K562 (cell line): ENCODE results near the gene GPR21. TPM values are rescaled to one million over a fixed set of nuclear protein-coding genes. Genes with fewer than 3 reads are reported as not detected.

ENCODE experiments used
- ATF7 ChIP-seq: fragments of 450-650 bp; IDR thresholded peaks from 2 replicates; pipeline ENCODE4 v1.7.1; 2014; ENCODE audit warnings: mild to moderate bottlenecking, moderate library complexity
- EP400 ChIP-seq: fragments of 450-650 bp; IDR thresholded peaks from 2 replicates; pipeline ENCODE4 v1.6.1; 2017; ENCODE audit warnings: antibody characterized with exemption, mild to moderate bottlenecking, moderate library complexity
- HEY1 ChIP-seq: fragments of 250-450 bp; sonication (Bioruptor Pico); IDR thresholded peaks from 2 replicates; pipeline ENCODE4 v1.5.0; 2020; ENCODE audit warnings: mild to moderate bottlenecking, moderate library complexity, borderline replicate concordance
- HIVEP1 ChIP-seq: fragments of 250-450 bp; sonication (Bioruptor Pico); IDR thresholded peaks from 2 replicates; pipeline ENCODE4 v1.4.0; 2020; ENCODE audit warnings: mild to moderate bottlenecking
- NBN ChIP-seq: fragments of 450-650 bp; IDR thresholded peaks from 2 replicates; pipeline ENCODE4 v1.6.1; 2016; ENCODE audit warnings: low read depth, mild to moderate bottlenecking
- NCOA2 ChIP-seq, 2 experiments: fragments of 450-650 bp; IDR thresholded peaks; 2 replicates each; pipeline ENCODE4 v1.6.1; 2018; ENCODE audit warnings: mild to moderate bottlenecking in 2 of 2, moderate library complexity in 1 of 2; ENCODE audit not compliant: partially characterized antibody in 2 of 2
- PHTF2 ChIP-seq: fragments of 250-450 bp; sonication (Bioruptor Pico); IDR thresholded peaks from 2 replicates; pipeline ENCODE4 v1.5.0; 2021; ENCODE audit warnings: mild to moderate bottlenecking
- RBM15 ChIP-seq: fragments of 200-400 bp; formaldehyde crosslinking; IDR thresholded peaks from 2 replicates; pipeline ENCODE4 v1.6.1; 2018; ENCODE audit warnings: mild to moderate bottlenecking, low read length, moderate library complexity; ENCODE audit not compliant: insufficient read depth
- SMAD4 ChIP-seq: fragments of 250-450 bp; sonication (Bioruptor Pico); conservative IDR thresholded peaks from 2 replicates; pipeline ENCODE4 v1.8.0; 2021; ENCODE audit warnings: inconsistent platforms, mild to moderate bottlenecking, moderate library complexity
- SMARCE1 ChIP-seq: fragments of 450-650 bp; IDR thresholded peaks from 2 replicates; pipeline ENCODE4 v1.7.1; 2016; ENCODE audit warnings: mild to moderate bottlenecking
- SPI1 ChIP-seq: IDR thresholded peaks from 2 replicates; pipeline ENCODE4 v1.6.1; 2011; ENCODE audit warnings: low read depth, low read length, control low read depth, borderline replicate concordance
- ZNF384 ChIP-seq: IDR thresholded peaks from 2 replicates; pipeline ENCODE4 v1.6.1; 2012; ENCODE audit warnings: low read depth, low read length, improper control_type of control experiment
- ZNF551 ChIP-seq: fragments of 250-450 bp; sonication (Bioruptor Pico); IDR thresholded peaks from 2 replicates; pipeline ENCODE4 v1.5.0; 2021; ENCODE audit warnings: mild to moderate bottlenecking, moderate library complexity
- ZNF785 ChIP-seq: fragments of 250-450 bp; sonication (Bioruptor Pico); IDR thresholded peaks from 2 replicates; pipeline ENCODE4 v1.4.0; 2020; ENCODE audit warnings: mild to moderate bottlenecking
- ZSCAN29 ChIP-seq: fragments of 450-650 bp; IDR thresholded peaks from 2 replicates; pipeline ENCODE4 v1.6.1; 2017
- polyA plus RNA-seq, 8 experiments: library from polyadenylated mRNA; depleted of rRNA in 4 of 8; stranded (reverse) in 5 of 8; unstranded in 3 of 8; fragments of >200 nt; fragmentation: Nextera tagmentation in 2 of 8; fragmentation: Illumina TruSeq in 1 of 8; extraction: Ambion mirVana in 2 of 8; extraction: Trizol in 1 of 8; gene quantifications; 2 replicates each; pipeline versions ENCODE4 v1.2.1 to v1.2.3, GENCODE V29; 2011 to 2014; ENCODE audit warnings: inconsistent platforms in 1 of 8, missing spikeins in 1 of 8
- total RNA-seq, 7 experiments: library from RNA; depleted of rRNA in 6 of 7; stranded (reverse); fragments of >200 nt in 6 of 7; fragmentation: Illumina TruSeq in 2 of 7; extraction: Trizol in 2 of 7; gene quantifications; 2 replicates each; pipeline versions ENCODE4 v1.2.1 to v1.2.3, GENCODE V29; 2011 to 2021; ENCODE audit warnings: low replicate concordance in 1 of 7
- TF ChIP-seq, protein P1 (sequence below): sonication (generic); formaldehyde crosslinking; IDR thresholded peaks from 2 replicates; pipeline ENCODE4 v1.8.0; 2022; ENCODE audit warnings: missing genetic modification reagents, mild to moderate bottlenecking, borderline replicate concordance
- TF ChIP-seq, protein P2 (sequence below): fragments of 450-650 bp; formaldehyde crosslinking; IDR thresholded peaks from 2 replicates; pipeline ENCODE4 v1.4.0; 2020; ENCODE audit warnings: mild to moderate bottlenecking
- TF ChIP-seq, protein P3 (sequence below): fragments of 250-450 bp; sonication (Bioruptor Pico); IDR thresholded peaks from 2 replicates; pipeline ENCODE4 v1.4.0; 2020; ENCODE audit warnings: mild to moderate bottlenecking, moderate library complexity, borderline replicate concordance
- TF ChIP-seq, protein P4 (sequence below): fragments of 250-450 bp; sonication (Bioruptor Pico); IDR thresholded peaks from 2 replicates; pipeline ENCODE4 v1.4.0; 2020; ENCODE audit warnings: mild to moderate bottlenecking, moderate library complexity

The GPR21 gene
- total and polyA plus RNA-seq, 9 of the 15 experiments (the other 6 are each of a cell fraction or from before 2014, with no cell fraction given): 0.16 to 0.83 (median 0.36) TPM; not detected in 6

DNA sequence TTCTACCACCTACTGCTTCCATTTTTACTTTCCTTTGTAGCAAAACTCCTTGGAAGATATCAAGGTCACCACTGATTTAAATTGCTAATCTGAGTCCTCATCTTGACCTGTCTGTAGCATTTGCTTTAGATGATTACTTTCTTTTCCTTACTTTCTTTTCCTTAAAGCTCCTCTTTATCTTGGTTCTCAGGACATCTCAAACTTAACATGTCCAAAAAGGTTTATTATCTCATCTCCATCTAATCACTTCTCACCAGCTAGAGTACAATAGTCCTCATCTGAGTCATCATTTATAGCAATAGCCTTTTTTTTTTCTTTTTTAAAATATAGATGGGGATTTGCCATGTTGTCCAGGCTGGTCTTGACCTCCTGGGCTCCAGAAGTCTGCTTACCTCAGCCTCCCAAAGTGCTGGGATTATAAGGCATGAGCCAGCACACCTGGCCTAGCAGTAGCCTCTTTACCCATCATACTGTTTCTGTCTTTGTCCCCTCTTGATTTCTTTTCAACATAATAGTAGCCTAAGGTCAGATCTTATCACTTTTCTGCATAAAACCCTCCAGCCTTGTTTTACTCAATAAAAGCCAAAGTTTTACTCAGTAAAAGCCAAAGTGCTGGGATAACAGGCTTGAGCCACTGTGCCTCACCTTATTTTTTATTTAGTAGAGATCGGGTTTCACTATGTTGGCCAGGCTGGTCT, 32.9 kb upstream of the GPR21 start (continued):
- TF ChIP-seq, protein P1, sequence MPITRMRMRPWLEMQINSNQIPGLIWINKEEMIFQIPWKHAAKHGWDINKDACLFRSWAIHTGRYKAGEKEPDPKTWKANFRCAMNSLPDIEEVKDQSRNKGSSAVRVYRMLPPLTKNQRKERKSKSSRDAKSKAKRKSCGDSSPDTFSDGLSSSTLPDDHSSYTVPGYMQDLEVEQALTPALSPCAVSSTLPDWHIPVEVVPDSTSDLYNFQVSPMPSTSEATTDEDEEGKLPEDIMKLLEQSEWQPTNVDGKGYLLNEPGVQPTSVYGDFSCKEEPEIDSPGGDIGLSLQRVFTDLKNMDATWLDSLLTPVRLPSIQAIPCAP (CRISPR knock-in tag): no peak
- no peak for TF ChIP-seq NBN
- no peak for TF ChIP-seq SMAD4 (CRISPR knock-in tag)
- no peak for TF ChIP-seq PHTF2 (CRISPR knock-in tag)
- TF ChIP-seq, protein P2, sequence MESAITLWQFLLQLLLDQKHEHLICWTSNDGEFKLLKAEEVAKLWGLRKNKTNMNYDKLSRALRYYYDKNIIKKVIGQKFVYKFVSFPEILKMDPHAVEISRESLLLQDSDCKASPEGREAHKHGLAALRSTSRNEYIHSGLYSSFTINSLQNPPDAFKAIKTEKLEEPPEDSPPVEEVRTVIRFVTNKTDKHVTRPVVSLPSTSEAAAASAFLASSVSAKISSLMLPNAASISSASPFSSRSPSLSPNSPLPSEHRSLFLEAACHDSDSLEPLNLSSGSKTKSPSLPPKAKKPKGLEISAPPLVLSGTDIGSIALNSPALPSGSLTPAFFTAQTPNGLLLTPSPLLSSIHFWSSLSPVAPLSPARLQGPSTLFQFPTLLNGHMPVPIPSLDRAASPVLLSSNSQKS: no peak
- TF ChIP-seq SPI1: no peak
- TF ChIP-seq EP400: no peak
- no peak for TF ChIP-seq ATF7
- TF ChIP-seq RBM15: no peak
- peak; percentile 66 for TF ChIP-seq ZNF384
- no peak for TF ChIP-seq HEY1 (CRISPR knock-in tag)
- no peak for TF ChIP-seq ZNF551 (CRISPR knock-in tag)
- TF ChIP-seq, protein P3, sequence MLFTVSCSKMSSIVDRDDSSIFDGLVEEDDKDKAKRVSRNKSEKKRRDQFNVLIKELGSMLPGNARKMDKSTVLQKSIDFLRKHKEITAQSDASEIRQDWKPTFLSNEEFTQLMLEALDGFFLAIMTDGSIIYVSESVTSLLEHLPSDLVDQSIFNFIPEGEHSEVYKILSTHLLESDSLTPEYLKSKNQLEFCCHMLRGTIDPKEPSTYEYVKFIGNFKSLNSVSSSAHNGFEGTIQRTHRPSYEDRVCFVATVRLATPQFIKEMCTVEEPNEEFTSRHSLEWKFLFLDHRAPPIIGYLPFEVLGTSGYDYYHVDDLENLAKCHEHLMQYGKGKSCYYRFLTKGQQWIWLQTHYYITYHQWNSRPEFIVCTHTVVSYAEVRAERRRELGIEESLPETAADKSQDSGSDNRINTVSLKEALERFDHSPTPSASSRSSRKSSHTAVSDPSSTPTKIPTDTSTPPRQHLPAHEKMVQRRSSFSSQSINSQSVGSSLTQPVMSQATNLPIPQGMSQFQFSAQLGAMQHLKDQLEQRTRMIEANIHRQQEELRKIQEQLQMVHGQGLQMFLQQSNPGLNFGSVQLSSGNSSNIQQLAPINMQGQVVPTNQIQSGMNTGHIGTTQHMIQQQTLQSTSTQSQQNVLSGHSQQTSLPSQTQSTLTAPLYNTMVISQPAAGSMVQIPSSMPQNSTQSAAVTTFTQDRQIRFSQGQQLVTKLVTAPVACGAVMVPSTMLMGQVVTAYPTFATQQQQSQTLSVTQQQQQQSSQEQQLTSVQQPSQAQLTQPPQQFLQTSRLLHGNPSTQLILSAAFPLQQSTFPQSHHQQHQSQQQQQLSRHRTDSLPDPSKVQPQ (CRISPR knock-in tag): no peak
- no peak for TF ChIP-seq HIVEP1
- TF ChIP-seq, protein P4, sequence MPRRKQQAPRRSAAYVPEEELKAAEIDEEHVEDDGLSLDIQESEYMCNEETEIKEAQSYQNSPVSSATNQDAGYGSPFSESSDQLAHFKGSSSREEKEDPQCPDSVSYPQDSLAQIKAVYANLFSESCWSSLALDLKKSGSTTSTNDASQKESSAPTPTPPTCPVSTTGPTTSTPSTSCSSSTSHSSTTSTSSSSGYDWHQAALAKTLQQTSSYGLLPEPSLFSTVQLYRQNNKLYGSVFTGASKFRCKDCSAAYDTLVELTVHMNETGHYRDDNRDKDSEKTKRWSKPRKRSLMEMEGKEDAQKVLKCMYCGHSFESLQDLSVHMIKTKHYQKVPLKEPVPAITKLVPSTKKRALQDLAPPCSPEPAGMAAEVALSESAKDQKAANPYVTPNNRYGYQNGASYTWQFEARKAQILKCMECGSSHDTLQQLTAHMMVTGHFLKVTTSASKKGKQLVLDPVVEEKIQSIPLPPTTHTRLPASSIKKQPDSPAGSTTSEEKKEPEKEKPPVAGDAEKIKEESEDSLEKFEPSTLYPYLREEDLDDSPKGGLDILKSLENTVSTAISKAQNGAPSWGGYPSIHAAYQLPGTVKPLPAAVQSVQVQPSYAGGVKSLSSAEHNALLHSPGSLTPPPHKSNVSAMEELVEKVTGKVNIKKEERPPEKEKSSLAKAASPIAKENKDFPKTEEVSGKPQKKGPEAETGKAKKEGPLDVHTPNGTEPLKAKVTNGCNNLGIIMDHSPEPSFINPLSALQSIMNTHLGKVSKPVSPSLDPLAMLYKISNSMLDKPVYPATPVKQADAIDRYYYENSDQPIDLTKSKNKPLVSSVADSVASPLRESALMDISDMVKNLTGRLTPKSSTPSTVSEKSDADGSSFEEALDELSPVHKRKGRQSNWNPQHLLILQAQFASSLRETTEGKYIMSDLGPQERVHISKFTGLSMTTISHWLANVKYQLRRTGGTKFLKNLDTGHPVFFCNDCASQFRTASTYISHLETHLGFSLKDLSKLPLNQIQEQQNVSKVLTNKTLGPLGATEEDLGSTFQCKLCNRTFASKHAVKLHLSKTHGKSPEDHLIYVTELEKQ (CRISPR knock-in tag): no peak
- TF ChIP-seq SMARCE1: peak; percentile 92; the same call in 1 of the 2 replicates
- TF ChIP-seq NCOA2 (IDR thresholded peaks at IDR 0.05; ENCODE audit: partially characterized antibody in 2 of 2): no peak
- no peak for TF ChIP-seq ZNF785 (CRISPR knock-in tag)
- TF ChIP-seq ZSCAN29: no peak
